ENCODE results near the gene CHN2.

GRCh38 chr7:29285861-29286260, 91.3 kb downstream of the CHN2 start:
- TF ChIP-seq EP300 (IDR thresholded peaks at IDR 0.05): no peak
- TF ChIP-seq CTCF (IDR thresholded peaks at IDR 0.05): no peak
- TF ChIP-seq POLR2A (IDR thresholded peaks at IDR 0.05; ENCODE audit: low read depth): no peak
